HG02623 (cell line): ENCODE data around the gene OR13C2.

ENCODE experiments used
- ATAC-seq: cut with Tn5 transposase; IDR thresholded peaks from one replicate; pipeline ENCODE4 v1.9.1; 2021; ENCODE audit warnings: moderate library complexity; ENCODE audit not compliant: unreplicated experiment

The OR13C2 gene

GRCh38 chr9:104555521-104555920 is 49.9 kb downstream of the OR13C2 start:
- ATAC-seq, result no peak
